Breast epithelium (tissue), 4 donors: ENCODE results near the gene KRTAP4-6. TPM values are rescaled to one million over a fixed set of nuclear protein-coding genes. Genes with fewer than 3 reads are reported as not detected.

ENCODE experiments used
- DNase-seq, 2 donors: peaks; one replicate each; pipeline ENCODE4 v3.0.0-alpha.2; 2019; ENCODE audit warnings: low spot score in 2 of 2
- H3K27ac ChIP-seq, 2 donors: fragments of 200-600 bp; sonication (generic) in 1 of 2; one replicate each; pipeline ENCODE4 v1.5.1; 2016 to 2019; ENCODE audit warnings: mild to moderate bottlenecking in 1 of 2
- H3K27me3 ChIP-seq, 2 donors: fragments of 200-600 bp; sonication (generic) in 1 of 2; one replicate each; pipeline versions ENCODE4 v1.5.1 to v1.6.0; 2017 to 2019; ENCODE audit warnings: control low read depth in 1 of 2, mild to moderate bottlenecking in 1 of 2
- H3K36me3 ChIP-seq: fragments of 200-600 bp; one replicate; pipeline ENCODE4 v1.5.1; 2019
- H3K4me1 ChIP-seq, 2 donors: fragments of 200-600 bp; sonication (generic); one replicate each; pipeline ENCODE4 v1.5.1; 2016 to 2019; ENCODE audit warnings: control low read depth in 1 of 2
- H3K4me3 ChIP-seq, 3 donors: fragments of 200-600 bp; sonication (generic); 1 replicate in 2 of 3; 2 replicates in 1 of 3; pipeline ENCODE4 v1.5.1; 2016 to 2019; ENCODE audit warnings: mild to moderate bottlenecking in 3 of 3, moderate library complexity in 2 of 3
- H3K9me3 ChIP-seq, 2 donors: fragments of 200-600 bp; sonication (generic) in 1 of 2; one replicate each; pipeline ENCODE4 v1.5.1; 2016 to 2019; ENCODE audit warnings: control low read depth in 1 of 2
- POLR2A ChIP-seq: fragments of 450-650 bp; IDR thresholded peaks from one replicate; pipeline ENCODE4 v1.6.1; 2016; ENCODE audit warnings: antibody characterized with exemption, mild to moderate bottlenecking, moderate library complexity
- POLR2AphosphoS5 ChIP-seq, 3 donors: sonication (generic); formaldehyde crosslinking; IDR thresholded peaks; one replicate each; pipeline ENCODE4 v1.6.1; 2017; ENCODE audit warnings: antibody characterized with exemption in 3 of 3
- intact Hi-C: fragments of 100-400 bp; cut with DNase I; formaldehyde crosslinking; loops from one replicate; pipeline ENCODE4 v1.15.1; 2023; ENCODE audit warnings: low total_unique reads
- total RNA-seq, 3 donors: library from RNA; depleted of rRNA; stranded (reverse); fragments of >200 nt; gene quantifications; one replicate each; pipeline ENCODE4 v1.1.0, GENCODE V29; 2016
- TF ChIP-seq, protein P1 (sequence below), 3 donors: fragments of 450-650 bp; IDR thresholded peaks; one replicate each; pipeline ENCODE4 v1.5.1; 2016 to 2017; ENCODE audit warnings: antibody characterized with exemption in 3 of 3, mild to moderate bottlenecking in 3 of 3, moderate library complexity in 3 of 3

The KRTAP4-6 gene
- total RNA-seq, 3 donors from 2014 or later, result not detected

DNA sequence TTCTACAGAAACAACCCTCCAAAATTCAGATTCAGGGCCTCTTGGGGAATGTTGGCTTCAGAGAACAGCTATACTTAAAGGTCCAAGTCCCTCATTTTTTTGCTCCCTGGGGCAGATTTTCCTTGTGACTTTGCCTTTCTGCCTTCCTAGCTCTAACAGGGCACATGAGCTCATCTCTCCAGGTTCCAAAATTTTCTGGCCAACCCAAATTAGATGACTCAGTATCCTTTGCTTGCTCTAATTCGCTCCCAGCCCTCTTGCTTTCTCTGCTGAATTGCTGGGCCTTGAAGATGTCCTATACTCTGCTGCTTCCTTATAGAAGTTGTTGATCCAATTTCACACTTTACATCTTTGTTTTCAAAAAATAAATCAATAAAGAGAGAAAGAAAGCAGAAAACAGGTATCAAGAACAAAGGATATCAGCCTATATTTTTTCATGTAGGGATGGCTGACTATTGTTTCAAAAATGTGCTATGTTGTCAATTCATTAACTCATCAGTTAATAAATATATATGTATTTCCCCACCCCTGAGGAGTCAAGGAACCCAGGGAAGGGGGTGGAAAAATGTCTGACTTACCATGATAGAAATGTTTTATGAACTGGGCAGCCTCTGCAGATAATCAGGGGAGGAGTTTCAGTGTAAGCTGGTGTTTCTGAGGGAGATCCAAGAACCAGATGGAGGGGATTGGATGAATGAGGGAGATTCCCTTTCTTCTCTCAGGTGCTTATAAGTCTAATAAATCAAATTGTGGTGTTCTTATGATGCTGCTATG lies 38.7 kb upstream of the KRTAP4-6 start:
- Histone ChIP-seq H3K4me1 (no peaks in the 10 kb centered on the region), H3K9me3 (no peaks in the 10 kb centered on the region), H3K36me3 (no peaks in the 10 kb centered on the region), H3K27ac (no peak overlapping the region), H3K27me3 (no peaks in the 10 kb centered on the region), H3K4me3 (no peak overlapping the region)
- TF ChIP-seq, protein P1, sequence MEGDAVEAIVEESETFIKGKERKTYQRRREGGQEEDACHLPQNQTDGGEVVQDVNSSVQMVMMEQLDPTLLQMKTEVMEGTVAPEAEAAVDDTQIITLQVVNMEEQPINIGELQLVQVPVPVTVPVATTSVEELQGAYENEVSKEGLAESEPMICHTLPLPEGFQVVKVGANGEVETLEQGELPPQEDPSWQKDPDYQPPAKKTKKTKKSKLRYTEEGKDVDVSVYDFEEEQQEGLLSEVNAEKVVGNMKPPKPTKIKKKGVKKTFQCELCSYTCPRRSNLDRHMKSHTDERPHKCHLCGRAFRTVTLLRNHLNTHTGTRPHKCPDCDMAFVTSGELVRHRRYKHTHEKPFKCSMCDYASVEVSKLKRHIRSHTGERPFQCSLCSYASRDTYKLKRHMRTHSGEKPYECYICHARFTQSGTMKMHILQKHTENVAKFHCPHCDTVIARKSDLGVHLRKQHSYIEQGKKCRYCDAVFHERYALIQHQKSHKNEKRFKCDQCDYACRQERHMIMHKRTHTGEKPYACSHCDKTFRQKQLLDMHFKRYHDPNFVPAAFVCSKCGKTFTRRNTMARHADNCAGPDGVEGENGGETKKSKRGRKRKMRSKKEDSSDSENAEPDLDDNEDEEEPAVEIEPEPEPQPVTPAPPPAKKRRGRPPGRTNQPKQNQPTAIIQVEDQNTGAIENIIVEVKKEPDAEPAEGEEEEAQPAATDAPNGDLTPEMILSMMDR (IDR thresholded peaks at IDR 0.05), result no peak
- TF ChIP-seq POLR2A (no peak), POLR2AphosphoS5 (IDR thresholded peaks at IDR 0.05) (no peak)
- DNase-seq, result no peak
- intact Hi-C loops, result no loop called here

DNA sequence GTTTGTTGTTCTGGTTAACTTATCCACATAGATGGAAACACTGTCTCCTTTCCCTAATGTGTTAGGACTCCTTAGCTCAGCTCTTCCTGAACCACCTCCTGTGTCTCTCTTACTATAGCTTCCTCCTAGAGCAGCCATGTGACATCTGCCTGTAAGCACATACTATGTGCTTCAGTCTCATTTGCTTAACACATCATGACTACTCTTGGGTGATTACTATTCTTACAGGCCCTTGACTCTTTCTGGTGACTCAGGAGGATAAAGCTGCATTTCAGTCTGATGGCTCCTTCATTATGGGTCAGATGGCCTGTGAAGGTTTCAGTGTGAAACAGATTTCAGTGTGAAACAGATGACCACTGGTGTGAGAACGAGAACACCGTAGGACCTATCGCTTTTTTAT lies 38.0 kb upstream of the KRTAP4-6 start:
- intact Hi-C loops, result no loop called here
- H3K4me3 ChIP-seq, result no peak overlapping the region
- H3K9me3 ChIP-seq, result no peaks in the 10 kb centered on the region
- TF ChIP-seq, protein P1 (IDR thresholded peaks at IDR 0.05), result no peak
- TF ChIP-seq POLR2A (no peak), POLR2AphosphoS5 (IDR thresholded peaks at IDR 0.05) (no peak)
- H3K27me3 ChIP-seq, result no peaks in the 10 kb centered on the region
- H3K36me3 ChIP-seq, result no peaks in the 10 kb centered on the region
- no peak overlapping the region for H3K27ac ChIP-seq
- DNase-seq, result no peak
- no peaks in the 10 kb centered on the region for H3K4me1 ChIP-seq

DNA sequence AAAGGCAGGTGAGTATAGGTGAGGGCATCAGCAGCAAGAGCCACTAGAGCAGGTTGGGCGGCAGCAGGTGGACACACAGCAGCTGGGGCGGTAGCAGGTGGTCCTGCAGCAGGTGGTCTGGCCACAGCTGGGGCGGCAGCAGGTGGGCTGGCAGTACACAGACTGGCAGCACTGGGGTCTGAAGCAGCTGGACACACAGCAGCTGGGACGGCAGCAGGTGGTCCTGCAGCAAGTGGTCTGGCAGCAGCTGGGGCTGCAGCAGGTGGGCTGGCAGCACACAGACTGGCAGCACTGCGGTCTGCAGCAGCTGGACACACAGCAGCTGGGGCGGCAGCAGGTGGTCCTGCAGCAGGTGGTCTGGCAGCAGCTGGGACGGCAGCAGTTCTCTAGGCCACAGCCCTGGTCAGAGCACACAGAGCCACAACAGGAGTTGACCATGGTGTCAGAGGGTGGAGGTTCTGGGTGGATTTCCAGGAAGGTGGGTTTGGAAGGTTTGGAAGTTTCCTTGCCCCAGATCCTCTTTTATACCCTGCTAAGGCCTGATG lies 37.5 kb upstream of the KRTAP4-6 start, which contains the start of gene KRTAP4-2:
Gene KRTAP4-2, minus strand, starts transcription at position 495 of the 545 bp plus-strand sequence. Its CDS starts 57 bp downstream, at position 438.
- H3K9me3 ChIP-seq, result no peaks in the 10 kb centered on the region
- intact Hi-C loops, result no loop called here
- TF ChIP-seq, protein P1 (IDR thresholded peaks at IDR 0.05), result no peak
- TF ChIP-seq POLR2A (no peak), POLR2AphosphoS5 (IDR thresholded peaks at IDR 0.05) (no peak)
- no peak within 1 kb of the TSS for H3K27ac ChIP-seq
- no peaks in the 10 kb centered on the region for H3K4me1 ChIP-seq
- H3K27me3 ChIP-seq, result no peaks in the 10 kb centered on the region
- no peak within 1 kb of the TSS for H3K4me3 ChIP-seq
- no peaks in the 10 kb centered on the region for H3K36me3 ChIP-seq
- DNase-seq, result no peak

DNA sequence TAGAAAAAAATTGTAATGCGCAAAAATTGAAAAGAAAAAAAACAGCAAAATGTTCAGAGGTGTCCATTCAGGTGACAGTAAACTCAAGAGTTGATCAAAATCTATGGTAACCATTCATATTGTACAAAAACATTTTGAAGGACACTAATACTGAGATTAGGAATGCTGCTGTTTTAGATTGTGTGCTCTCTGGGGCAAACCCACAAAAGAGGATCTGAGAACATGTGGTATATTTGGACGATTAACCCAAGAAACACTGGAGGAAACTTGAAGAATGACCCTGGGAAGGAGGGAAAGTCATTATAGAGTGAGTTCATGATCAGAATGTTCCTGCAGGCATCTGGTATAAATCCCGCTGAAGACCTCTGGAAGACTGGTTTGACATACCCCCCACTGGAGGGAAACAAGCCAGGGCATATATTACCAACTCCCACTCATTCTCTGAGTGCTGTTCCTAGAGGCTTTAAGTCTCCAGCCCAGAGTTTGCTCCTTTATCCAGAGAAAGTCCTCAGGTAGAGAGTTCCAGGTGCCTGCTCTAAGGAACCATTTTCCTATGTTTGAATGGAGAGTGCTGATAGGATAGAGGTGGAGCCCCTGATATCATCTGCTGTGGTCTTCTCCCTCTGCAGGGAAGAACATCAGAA lies 36.5 kb upstream of the KRTAP4-6 start:
- intact Hi-C loops, result no loop called here
- Histone ChIP-seq H3K27ac (no peak overlapping the region), H3K36me3 (no peaks in the 10 kb centered on the region), H3K9me3 (no peaks in the 10 kb centered on the region), H3K27me3 (no peaks in the 10 kb centered on the region), H3K4me3 (no peak overlapping the region), H3K4me1 (no peaks in the 10 kb centered on the region)
- TF ChIP-seq, protein P1 (IDR thresholded peaks at IDR 0.05), result no peak
- TF ChIP-seq POLR2AphosphoS5 (IDR thresholded peaks at IDR 0.05), result no peak
- no peak for TF ChIP-seq POLR2A
- DNase-seq, result no peak

DNA sequence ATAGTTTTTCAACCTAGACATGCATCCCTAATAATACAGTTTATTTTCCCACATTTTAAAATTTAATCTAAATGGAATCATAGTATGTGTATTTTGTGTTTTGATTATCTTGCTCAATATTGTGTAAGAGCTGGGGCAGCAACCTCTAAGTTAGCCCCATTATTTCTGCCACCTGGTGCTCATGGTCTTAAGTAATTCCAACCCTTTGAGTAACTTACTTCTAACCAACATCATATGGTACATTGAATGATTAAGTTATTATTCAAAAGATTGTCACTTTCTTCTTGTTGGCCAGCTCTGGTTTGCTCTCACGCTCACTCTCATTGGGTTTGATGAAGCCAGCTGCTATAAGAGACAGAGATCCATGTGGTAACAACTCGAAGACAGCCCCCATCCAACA lies 31.5 kb upstream of the KRTAP4-6 start:
- H3K9me3 ChIP-seq, result no peaks in the 10 kb centered on the region
- no peaks in the 10 kb centered on the region for H3K27me3 ChIP-seq
- H3K27ac ChIP-seq, result no peak overlapping the region
- no peak for DNase-seq
- TF ChIP-seq, protein P1 (IDR thresholded peaks at IDR 0.05), result no peak
- TF ChIP-seq POLR2A (no peak), POLR2AphosphoS5 (IDR thresholded peaks at IDR 0.05) (no peak)
- intact Hi-C loops, result no loop called here
- H3K36me3 ChIP-seq, result no peaks in the 10 kb centered on the region
- H3K4me1 ChIP-seq, result no peaks in the 10 kb centered on the region
- no peak overlapping the region for H3K4me3 ChIP-seq
